ENCODE measurements around the gene TAC4. TPM values are rescaled to one million over a fixed set of nuclear protein-coding genes. Genes with fewer than 3 reads are reported as not detected.

The TAC4 gene
- polyA plus RNA-seq, 1 donor (not counting 4 experiments of a cell fraction or from before 2014, with no cell fraction given) = not detected

- H3K4me1 ChIP-seq (ENCODE audit: control insufficient read depth, extremely low read depth, insufficient read depth, low read length) = peaks cover 30% of the 10 kb centered on the region
- H3K9me1 ChIP-seq (ENCODE audit: control insufficient read depth, extremely low read depth, insufficient read depth, low read length) = no peaks in the 10 kb centered on the region
- H3K9me3 ChIP-seq (ENCODE audit: control insufficient read depth, low read depth, low read length) = no peaks in the 10 kb centered on the region
- no peak overlapping the region for H3K4me3 ChIP-seq (ENCODE audit: control insufficient read depth in 2 of 3, extremely low read depth in 1 of 3, insufficient read depth in 2 of 3, low read depth in 1 of 3, low read length in 3 of 3)
- DNase-seq (ENCODE audit: low read depth, low spot score) (no peak), FAIRE-seq (no peak)
- no peak overlapping the region for H3K27ac ChIP-seq (ENCODE audit: control insufficient read depth, insufficient read depth, low read length)
- no peaks in the 10 kb centered on the region for H3K27me3 ChIP-seq (ENCODE audit: control insufficient read depth, extremely low read depth, insufficient read depth, low read length)
- no peaks in the 10 kb centered on the region for H4K20me1 ChIP-seq (ENCODE audit: control insufficient read depth, extremely low read depth, insufficient read depth, low read length)
- H3K9ac ChIP-seq (ENCODE audit: control insufficient read depth, extremely low read depth, insufficient read depth, low read length) = no peak overlapping the region
- dilution Hi-C loops (cut with MboI; ENCODE audit: extremely low pct_ligation_motif_present, low sequenced_read_pairs) = no loop called here
- H3K36me3 ChIP-seq (ENCODE audit: control insufficient read depth in 2 of 2, extremely low read depth in 1 of 2, insufficient read depth in 2 of 2, low read length in 2 of 2) = no peaks in the 10 kb centered on the region
- no peak overlapping the region for H3K4me2 ChIP-seq (ENCODE audit: control insufficient read depth, extremely low read depth, insufficient read depth, low read depth, low read length)
- TF ChIP-seq CTCF (optimal IDR thresholded peaks at IDR 0.05 in 1 of 3, IDR thresholded peaks at IDR 0.05 in 1 of 3, conservative IDR thresholded peaks at IDR 0.05 in 1 of 3; ENCODE audit: extremely low read depth in 1 of 3, insufficient read depth in 2 of 3, low read length in 3 of 3) = no peak
- no peak for TF ChIP-seq EZH2 (IDR thresholded peaks at IDR 0.05; ENCODE audit: low read length)
- H2AFZ ChIP-seq (ENCODE audit: control insufficient read depth, low read length) = no peak overlapping the region
- no peaks in the 10 kb centered on the region for H3K79me2 ChIP-seq (ENCODE audit: control insufficient read depth, insufficient read depth, low read length)
Measured at GRCh38 chr17:49891271-49891670, 43.4 kb upstream of the TAC4 start.

GRCh38 chr17:49890852-49891251, 43.0 kb upstream of the TAC4 start:
- H3K79me2 ChIP-seq (ENCODE audit: control insufficient read depth, insufficient read depth, low read length) = no peaks in the 10 kb centered on the region
- no peak for DNase-seq (ENCODE audit: low read depth, low spot score)
- H3K4me2 ChIP-seq (ENCODE audit: control insufficient read depth, extremely low read depth, insufficient read depth, low read depth, low read length) = no peak overlapping the region
- no peak for TF ChIP-seq CTCF (optimal IDR thresholded peaks at IDR 0.05 in 1 of 3, IDR thresholded peaks at IDR 0.05 in 1 of 3, conservative IDR thresholded peaks at IDR 0.05 in 1 of 3; ENCODE audit: extremely low read depth in 1 of 3, insufficient read depth in 2 of 3, low read length in 3 of 3)
- H3K4me3 ChIP-seq (ENCODE audit: control insufficient read depth in 2 of 3, extremely low read depth in 1 of 3, insufficient read depth in 2 of 3, low read depth in 1 of 3, low read length in 3 of 3) = no peak overlapping the region
- no peak overlapping the region for H2AFZ ChIP-seq (ENCODE audit: control insufficient read depth, low read length)
- no peaks in the 10 kb centered on the region for H3K27me3 ChIP-seq (ENCODE audit: control insufficient read depth, extremely low read depth, insufficient read depth, low read length)
- H3K9me1 ChIP-seq (ENCODE audit: control insufficient read depth, extremely low read depth, insufficient read depth, low read length) = no peaks in the 10 kb centered on the region
- FAIRE-seq = no peak
- peaks cover 30% of the 10 kb centered on the region for H3K4me1 ChIP-seq (ENCODE audit: control insufficient read depth, extremely low read depth, insufficient read depth, low read length)
- H4K20me1 ChIP-seq (ENCODE audit: control insufficient read depth, extremely low read depth, insufficient read depth, low read length) = no peaks in the 10 kb centered on the region
- H3K9ac ChIP-seq (ENCODE audit: control insufficient read depth, extremely low read depth, insufficient read depth, low read length) = no peak overlapping the region
- H3K36me3 ChIP-seq (ENCODE audit: control insufficient read depth in 2 of 2, extremely low read depth in 1 of 2, insufficient read depth in 2 of 2, low read length in 2 of 2) = no peaks in the 10 kb centered on the region
- H3K9me3 ChIP-seq (ENCODE audit: control insufficient read depth, low read depth, low read length) = no peaks in the 10 kb centered on the region
- dilution Hi-C loops (cut with MboI; ENCODE audit: extremely low pct_ligation_motif_present, low sequenced_read_pairs) = no loop called here
- H3K27ac ChIP-seq (ENCODE audit: control insufficient read depth, insufficient read depth, low read length) = no peak overlapping the region
